Gastroesophageal sphincter (tissue), 4 donors: Measurements from ENCODE around the gene SENP2. TPM values are rescaled to one million over a fixed set of nuclear protein-coding genes. Genes with fewer than 3 reads are reported as not detected.

Source experiments
- ATAC-seq: fragments of 150-250 bp; one replicate; pipeline ENCODE4 v1.9.1; 2016; ENCODE audit warnings: mild to moderate bottlenecking, moderate library complexity
- H3K27ac ChIP-seq, 4 donors: fragments of 200-600 bp; sonication (generic) in 3 of 4; 1 replicate in 3 of 4; 2 replicates in 1 of 4; pipeline ENCODE4 v1.5.1; 2016 to 2019
- H3K27me3 ChIP-seq: fragments of 200-600 bp; sonication (generic); one replicate; pipeline ENCODE4 v1.5.1; 2019
- H3K36me3 ChIP-seq, 2 donors: fragments of 200-600 bp; sonication (generic); one replicate each; pipeline ENCODE4 v1.5.1; 2019; ENCODE audit warnings: control low read depth in 1 of 2
- H3K4me1 ChIP-seq, 3 donors: fragments of 200-600 bp; sonication (generic); 1 replicate in 2 of 3; 2 replicates in 1 of 3; pipeline ENCODE4 v1.5.1; 2016 to 2019; ENCODE audit warnings: control low read depth in 2 of 3
- H3K4me3 ChIP-seq, 2 donors: fragments of 200-600 bp; sonication (generic); one replicate each; pipeline ENCODE4 v1.5.1; 2019; ENCODE audit warnings: mild to moderate bottlenecking in 1 of 2, moderate library complexity in 1 of 2
- H3K9me3 ChIP-seq, 3 donors: fragments of 200-600 bp; sonication (generic); one replicate each; pipeline ENCODE4 v1.5.1; 2017 to 2019; ENCODE audit warnings: control low read depth in 2 of 3
- EP300 ChIP-seq: sonication (generic); formaldehyde crosslinking; IDR thresholded peaks from one replicate; pipeline ENCODE4 v1.6.1; 2017; ENCODE audit warnings: antibody characterized with exemption, mild to moderate bottlenecking
- POLR2A ChIP-seq, 2 donors: fragments of 450-650 bp; IDR thresholded peaks; one replicate each; pipeline ENCODE4 v1.6.1; 2017; ENCODE audit warnings: antibody characterized with exemption in 2 of 2, mild to moderate bottlenecking in 2 of 2, moderate library complexity in 1 of 2
- POLR2AphosphoS5 ChIP-seq: sonication (generic); formaldehyde crosslinking; IDR thresholded peaks from one replicate; pipeline ENCODE4 v1.6.1; 2017; ENCODE audit warnings: antibody characterized with exemption
- WGBS, 2 donors: methylation state at CpG; one replicate each; pipeline ENCODE4 v1.1.5; 2018; ENCODE audit warnings: low coverage in 1 of 2; 5-methylcytosine and 5-hydroxymethylcytosine counted together
- total RNA-seq, 4 donors: library from RNA; depleted of rRNA; stranded (reverse); fragments of >200 nt; gene quantifications; one replicate each; pipeline ENCODE4 v1.1.0, GENCODE V29; 2016
- TF ChIP-seq, protein P1 (sequence below), 4 experiments: fragments of 200-600 bp in 2 of 4; fragments of 450-650 bp in 2 of 4; sonication (generic) in 1 of 4; IDR thresholded peaks; one replicate each; pipeline ENCODE4 v1.5.1; 2017 to 2019; ENCODE audit warnings: antibody characterized with exemption in 4 of 4, mild to moderate bottlenecking in 2 of 4, moderate library complexity in 2 of 4

SENP2 gene
- total RNA-seq, 4 donors from 2014 or later: 25.8 to 51.2 (median 40.2) TPM

DNA sequence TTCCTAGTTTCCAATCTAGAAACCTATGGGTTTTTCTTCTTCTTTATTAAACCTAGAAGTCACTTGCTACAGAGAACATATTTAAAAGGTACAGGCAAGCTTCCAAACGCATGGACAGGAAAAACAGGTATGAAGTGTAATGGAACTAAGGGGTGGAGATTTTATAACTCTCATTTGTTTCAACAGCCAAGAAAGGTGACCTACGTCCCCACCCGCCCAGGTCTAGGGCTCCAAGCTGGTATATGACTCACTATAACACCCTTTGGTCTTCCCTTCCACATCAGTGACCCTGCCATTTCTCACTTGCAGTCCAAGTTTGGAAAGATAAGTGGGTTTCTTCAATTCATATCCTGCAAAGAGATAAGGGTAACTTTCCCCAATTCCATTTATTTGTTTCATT lies 27.7 kb upstream of the SENP2 start:
- Histone ChIP-seq H3K36me3 (no peaks in the 10 kb centered on the region), H3K9me3 (no peaks in the 10 kb centered on the region), H3K27ac (no peak overlapping the region), H3K4me1 (peaks cover 0 to 6% (median 0%) of the 10 kb centered on the region in 3 donors), H3K4me3 (no peak overlapping the region), H3K27me3 (peaks cover 26% of the 10 kb centered on the region)
- WGBS, 2 donors: 73 to 82% methylated on average over 3 of the region's 3 CpGs
- no peak for ATAC-seq
- no peak for TF ChIP-seq POLR2A (IDR thresholded peaks at IDR 0.05)
- no peak for TF ChIP-seq POLR2AphosphoS5
- TF ChIP-seq EP300: no peak
- TF ChIP-seq, protein P1, sequence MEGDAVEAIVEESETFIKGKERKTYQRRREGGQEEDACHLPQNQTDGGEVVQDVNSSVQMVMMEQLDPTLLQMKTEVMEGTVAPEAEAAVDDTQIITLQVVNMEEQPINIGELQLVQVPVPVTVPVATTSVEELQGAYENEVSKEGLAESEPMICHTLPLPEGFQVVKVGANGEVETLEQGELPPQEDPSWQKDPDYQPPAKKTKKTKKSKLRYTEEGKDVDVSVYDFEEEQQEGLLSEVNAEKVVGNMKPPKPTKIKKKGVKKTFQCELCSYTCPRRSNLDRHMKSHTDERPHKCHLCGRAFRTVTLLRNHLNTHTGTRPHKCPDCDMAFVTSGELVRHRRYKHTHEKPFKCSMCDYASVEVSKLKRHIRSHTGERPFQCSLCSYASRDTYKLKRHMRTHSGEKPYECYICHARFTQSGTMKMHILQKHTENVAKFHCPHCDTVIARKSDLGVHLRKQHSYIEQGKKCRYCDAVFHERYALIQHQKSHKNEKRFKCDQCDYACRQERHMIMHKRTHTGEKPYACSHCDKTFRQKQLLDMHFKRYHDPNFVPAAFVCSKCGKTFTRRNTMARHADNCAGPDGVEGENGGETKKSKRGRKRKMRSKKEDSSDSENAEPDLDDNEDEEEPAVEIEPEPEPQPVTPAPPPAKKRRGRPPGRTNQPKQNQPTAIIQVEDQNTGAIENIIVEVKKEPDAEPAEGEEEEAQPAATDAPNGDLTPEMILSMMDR (IDR thresholded peaks at IDR 0.05): no peak

DNA sequence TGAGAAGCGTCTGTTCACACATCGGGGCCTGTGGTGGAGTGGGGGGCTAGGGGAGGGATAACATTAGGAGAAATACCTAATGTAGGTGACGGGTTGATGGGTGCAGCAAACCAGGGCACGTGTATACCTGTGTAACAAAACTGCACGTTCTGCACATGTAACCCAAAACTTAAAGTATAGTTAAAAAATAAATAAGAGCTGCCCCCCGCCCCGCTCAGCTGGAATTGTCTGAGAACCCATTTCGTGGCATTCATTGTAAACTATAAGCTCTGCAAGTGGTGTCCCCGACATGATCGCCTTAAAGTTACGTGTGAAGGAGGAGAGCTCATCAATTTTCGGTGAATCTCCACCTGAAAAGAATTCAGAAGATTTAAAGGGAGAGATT lies 26.4 kb upstream of the SENP2 start:
- no peak for TF ChIP-seq EP300
- no peak for TF ChIP-seq POLR2A (IDR thresholded peaks at IDR 0.05)
- TF ChIP-seq, protein P1 (IDR thresholded peaks at IDR 0.05): no peak
- no peak for TF ChIP-seq POLR2AphosphoS5
- no peak for ATAC-seq
- no peaks in the 10 kb centered on the region for H3K36me3 ChIP-seq
- peaks cover 26% of the 10 kb centered on the region for H3K27me3 ChIP-seq
- 76 to 93% methylated on average over 10 to 12 of the region's 12 CpGs for WGBS, 2 donors
- H3K9me3 ChIP-seq: no peaks in the 10 kb centered on the region
- H3K4me1 ChIP-seq: peaks cover 0 to 6% (median 0%) of the 10 kb centered on the region in 3 donors
- no peak overlapping the region for H3K27ac ChIP-seq
- H3K4me3 ChIP-seq: no peak overlapping the region

DNA sequence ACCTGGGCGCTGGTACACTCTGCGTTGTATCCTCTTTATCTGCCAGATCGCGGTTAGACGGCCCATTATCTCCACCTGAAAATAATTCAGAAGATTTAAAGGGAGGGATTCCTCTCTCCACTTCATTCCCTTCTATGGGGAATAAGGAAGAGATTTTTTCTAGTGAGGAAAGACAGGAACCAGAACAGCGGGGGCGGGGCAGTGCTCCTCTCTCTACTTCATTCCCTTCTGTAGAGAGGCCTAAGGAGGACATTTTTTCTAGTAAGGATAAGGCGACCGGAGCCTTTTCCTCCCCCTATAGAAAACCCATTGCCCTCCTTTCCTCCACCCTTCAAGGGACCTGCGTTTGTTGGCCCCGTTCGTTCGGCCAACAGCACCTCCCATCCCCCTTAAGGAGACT lies 25.4 kb upstream of the SENP2 start:
- H3K4me3 ChIP-seq: no peak overlapping the region
- no peaks in the 10 kb centered on the region for H3K36me3 ChIP-seq
- H3K27me3 ChIP-seq: peaks cover 26% of the 10 kb centered on the region
- no peak for ATAC-seq
- no peaks in the 10 kb centered on the region for H3K9me3 ChIP-seq
- H3K27ac ChIP-seq: no peak overlapping the region
- TF ChIP-seq EP300: no peak
- TF ChIP-seq, protein P1 (IDR thresholded peaks at IDR 0.05): no peak
- no peak for TF ChIP-seq POLR2A (IDR thresholded peaks at IDR 0.05)
- H3K4me1 ChIP-seq: peaks cover 0 to 6% (median 0%) of the 10 kb centered on the region in 3 donors
- 89 to 91% methylated on average over 12 to 13 of the region's 13 CpGs for WGBS, 2 donors

DNA sequence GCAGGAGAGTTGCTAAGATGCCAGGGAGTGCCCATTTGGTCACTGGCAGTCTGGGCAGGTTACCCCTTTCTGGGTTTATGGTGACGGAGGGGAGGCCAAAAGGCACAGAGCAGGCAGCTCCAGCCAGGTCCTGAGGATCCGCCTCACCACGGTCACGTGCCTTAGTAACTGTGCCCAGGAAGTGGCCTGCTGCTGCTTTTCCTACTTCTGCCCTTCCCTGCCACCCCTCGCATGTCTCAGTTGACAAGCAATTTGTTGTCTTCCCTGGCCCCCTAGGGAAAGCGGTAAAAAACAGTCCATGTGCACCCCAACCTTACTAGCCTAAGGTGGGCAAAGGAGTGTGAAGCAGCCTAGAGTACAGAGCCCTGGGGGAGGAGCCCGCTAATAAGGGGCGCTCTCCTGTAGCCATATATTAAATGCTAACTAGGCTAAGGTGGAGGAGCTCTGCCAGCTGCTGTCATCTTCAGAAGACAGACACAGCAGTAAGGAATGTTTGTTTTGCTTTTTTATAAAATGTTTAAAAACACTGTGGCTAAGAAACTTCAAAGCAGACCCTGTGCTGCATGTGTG lies 24.6 kb upstream of the SENP2 start:
- Histone ChIP-seq H3K4me1 (peaks cover 0 to 6% (median 0%) of the 10 kb centered on the region in 3 donors), H3K36me3 (no peaks in the 10 kb centered on the region), H3K27ac (no peak overlapping the region), H3K9me3 (no peaks in the 10 kb centered on the region), H3K4me3 (no peak overlapping the region), H3K27me3 (peaks cover 26% of the 10 kb centered on the region)
- WGBS, 2 donors: 85% methylated on average over 5 of the region's 8 CpGs; no CpG with 5 or more reads in 1 of the 2 donors
- ATAC-seq: peak; percentile 25
- TF ChIP-seq POLR2A (IDR thresholded peaks at IDR 0.05) (no peak), POLR2AphosphoS5 (no peak), EP300 (no peak)
- TF ChIP-seq, protein P1 (IDR thresholded peaks at IDR 0.05): no peak

DNA sequence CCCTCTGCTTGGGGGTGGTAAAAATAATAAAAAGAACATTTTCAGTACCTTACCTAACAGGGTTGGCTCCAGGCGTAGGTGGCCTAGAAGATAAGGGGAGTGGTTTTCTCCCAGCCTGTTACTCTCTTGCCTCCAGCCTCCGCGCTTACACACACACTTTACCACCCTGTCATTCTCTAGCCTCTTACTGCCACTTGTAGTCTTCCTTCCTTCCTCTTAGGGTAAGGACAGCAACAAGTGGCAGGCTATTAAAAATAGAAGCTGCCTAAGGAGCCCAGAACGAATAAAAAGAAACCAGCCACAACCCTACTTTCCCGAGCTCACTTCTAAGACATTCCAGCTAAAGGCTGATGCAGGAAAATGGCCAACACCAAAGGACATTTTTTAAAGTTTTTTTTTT lies 24.1 kb upstream of the SENP2 start:
- no peak for ATAC-seq
- 27 to 56% methylated on average over 3 to 5 of the region's 5 CpGs for WGBS, 2 donors

More for the DNA sequence above, 24.1 kb upstream of the SENP2 start:
- no peak for TF ChIP-seq EP300
- TF ChIP-seq POLR2AphosphoS5: no peak
- no peak for TF ChIP-seq POLR2A (IDR thresholded peaks at IDR 0.05)
- TF ChIP-seq, protein P1 (IDR thresholded peaks at IDR 0.05): no peak
- Histone ChIP-seq H3K27me3 (peaks cover 26% of the 10 kb centered on the region), H3K4me3 (no peak overlapping the region), H3K9me3 (no peaks in the 10 kb centered on the region), H3K4me1 (peaks cover 0 to 6% (median 0%) of the 10 kb centered on the region in 3 donors), H3K27ac (no peak overlapping the region), H3K36me3 (no peaks in the 10 kb centered on the region)
